H9 (cell line): Measurements from ENCODE around the gene SV2C. TPM values are rescaled to one million over a fixed set of nuclear protein-coding genes. Genes with fewer than 3 reads are reported as not detected.

Source experiments
- DNase-seq: peaks from one replicate; pipeline ENCODE4 v3.0.0-alpha.2; 2017
- H2AFZ ChIP-seq: one replicate; pipeline ENCODE4 v1.6.1; 2013; ENCODE audit warnings: mild to moderate bottlenecking, low read length, control low read depth, moderate library complexity
- H2AK5ac ChIP-seq: 2 replicates; pipeline ENCODE4 v1.6.1; 2013; ENCODE audit warnings: low read length, control low read depth, mixed read lengths; ENCODE audit not compliant: insufficient read length
- H2BK120ac ChIP-seq: one replicate; pipeline ENCODE4 v1.6.1; 2013; ENCODE audit warnings: low read depth, mild to moderate bottlenecking, low read length, control low read depth, inconsistent platforms; ENCODE audit not compliant: poor library complexity, severe bottlenecking
- H2BK12ac ChIP-seq: 2 replicates; pipeline ENCODE4 v1.6.1; 2013; ENCODE audit warnings: low read length, control low read depth, mixed read lengths, low read depth; ENCODE audit not compliant: insufficient read length
- H2BK15ac ChIP-seq: 2 replicates; pipeline ENCODE4 v1.6.1; 2013; ENCODE audit warnings: low read depth, low read length, control low read depth
- H2BK20ac ChIP-seq: one replicate; pipeline ENCODE4 v1.6.1; 2013; ENCODE audit warnings: low read depth, mild to moderate bottlenecking, low read length, control low read depth, inconsistent platforms; ENCODE audit not compliant: poor library complexity, severe bottlenecking
- H2BK5ac ChIP-seq: 2 replicates; pipeline ENCODE4 v1.6.1; 2013; ENCODE audit warnings: low read length, control low read depth, mixed read lengths; ENCODE audit not compliant: insufficient read length
- H3K14ac ChIP-seq: 2 replicates; pipeline ENCODE4 v1.6.1; 2013; ENCODE audit warnings: low read length, control low read depth; ENCODE audit not compliant: insufficient read depth
- H3K18ac ChIP-seq: 2 replicates; pipeline ENCODE4 v1.6.1; 2013; ENCODE audit warnings: low read depth, mild to moderate bottlenecking, mixed read lengths, low read length, control low read depth; ENCODE audit not compliant: insufficient read length
- H3K23ac ChIP-seq: 2 replicates; pipeline ENCODE4 v1.6.1; 2013; ENCODE audit warnings: low read length, control low read depth, mixed read lengths, low read depth; ENCODE audit not compliant: insufficient read length
- H3K23me2 ChIP-seq: 2 replicates; pipeline ENCODE4 v1.6.1; 2013; ENCODE audit warnings: low read depth, mild to moderate bottlenecking, mixed read lengths, low read length, control low read depth; ENCODE audit not compliant: insufficient read length, poor library complexity, severe bottlenecking
- H3K27ac ChIP-seq: 2 replicates; pipeline ENCODE4 v1.5.1; 2013; ENCODE audit warnings: low read length, control low read depth, mixed read lengths, low read depth; ENCODE audit not compliant: insufficient read length
- H3K27me3 ChIP-seq: 2 replicates; pipeline ENCODE4 v1.6.1; 2013; ENCODE audit warnings: low read length, control low read depth, inconsistent platforms; ENCODE audit not compliant: insufficient read depth
- H3K4ac ChIP-seq: 2 replicates; pipeline ENCODE4 v1.6.1; 2013; ENCODE audit warnings: low read depth, mild to moderate bottlenecking, control low read depth, inconsistent platforms, low read length, moderate library complexity
- H3K4me1 ChIP-seq: 2 replicates; pipeline ENCODE4 v1.6.1; 2013; ENCODE audit warnings: low read length, control low read depth, inconsistent platforms; ENCODE audit not compliant: insufficient read depth
- H3K4me2 ChIP-seq: 2 replicates; pipeline ENCODE4 v1.6.1; 2013; ENCODE audit warnings: low read length, control low read depth, mixed read lengths; ENCODE audit not compliant: insufficient read length, insufficient read depth
- H3K56ac ChIP-seq: 2 replicates; pipeline ENCODE4 v1.6.1; 2013; ENCODE audit warnings: low read depth, mild to moderate bottlenecking, mixed read lengths, low read length, control low read depth; ENCODE audit not compliant: insufficient read length
- H3K79me1 ChIP-seq: 2 replicates; pipeline ENCODE4 v1.6.1; 2013; ENCODE audit warnings: low read depth, mild to moderate bottlenecking, moderate library complexity, low read length, control low read depth, inconsistent platforms; ENCODE audit not compliant: insufficient read depth, poor library complexity, severe bottlenecking
- H3K79me2 ChIP-seq: 2 replicates; pipeline ENCODE4 v1.6.1; 2013; ENCODE audit warnings: low read length, control low read depth, inconsistent platforms; ENCODE audit not compliant: insufficient read depth
- H3K9ac ChIP-seq: 2 replicates; pipeline ENCODE4 v1.6.1; 2013; ENCODE audit warnings: low read length, control low read depth, mixed read lengths; ENCODE audit not compliant: insufficient read length; ENCODE audit errors: extremely low read depth
- H3K9me3 ChIP-seq: one replicate; pipeline ENCODE4 v1.6.1; 2013; ENCODE audit warnings: low read depth, low read length, inconsistent platforms; ENCODE audit not compliant: control insufficient read depth
- H3T11ph ChIP-seq: one replicate; pipeline ENCODE4 v1.6.1; 2013; ENCODE audit warnings: mild to moderate bottlenecking, low read length, control low read depth, inconsistent platforms
- H4K20me1 ChIP-seq: one replicate; pipeline ENCODE4 v1.6.1; 2013; ENCODE audit not compliant: control insufficient read depth, insufficient read length, insufficient read depth
- H4K5ac ChIP-seq: 2 replicates; pipeline ENCODE4 v1.6.1; 2013; ENCODE audit warnings: low read depth, mild to moderate bottlenecking, mixed read lengths, low read length, control low read depth; ENCODE audit not compliant: insufficient read length
- H4K8ac ChIP-seq: replicated peaks from 2 replicates; pipeline ENCODE4 v1.6.1; 2013; ENCODE audit warnings: low read length, control low read depth, mixed read lengths, low read depth; ENCODE audit not compliant: insufficient read length
- H4K91ac ChIP-seq: 2 replicates; pipeline ENCODE4 v1.6.1; 2013; ENCODE audit warnings: low read depth, mild to moderate bottlenecking, moderate library complexity, mixed read lengths, low read length, control low read depth; ENCODE audit not compliant: insufficient read length
- H3K27ac Mint-ChIP-seq, 3 experiments: 2 replicates in 2 of 3; 3 replicates in 1 of 3; pipeline ENCODE4 v1.8.0; 2020 to 2021; ENCODE audit warnings: mixed read lengths in 3 of 3, mild to moderate bottlenecking in 1 of 3, moderate library complexity in 1 of 3
- H3K27me3 Mint-ChIP-seq: 2 replicates; pipeline ENCODE4 v1.8.0; 2021; ENCODE audit warnings: low read depth, mild to moderate bottlenecking, moderate library complexity, mixed read lengths
- H3K36me3 Mint-ChIP-seq, 3 experiments: 2 replicates in 2 of 3; 3 replicates in 1 of 3; pipeline ENCODE4 v1.8.0; 2020 to 2021; ENCODE audit warnings: low read depth in 3 of 3, mixed read lengths in 3 of 3; ENCODE audit not compliant: insufficient read depth in 1 of 3
- H3K4me1 Mint-ChIP-seq, 2 experiments: 2 replicates each; pipeline ENCODE4 v1.8.0; 2020; ENCODE audit warnings: mixed read lengths in 2 of 2
- H3K4me3 Mint-ChIP-seq, 2 experiments: 2 replicates in 1 of 2; 3 replicates in 1 of 2; pipeline ENCODE4 v1.8.0; 2020 to 2021; ENCODE audit warnings: mild to moderate bottlenecking in 2 of 2, mixed read lengths in 2 of 2, moderate library complexity in 1 of 2
- H3K9me3 Mint-ChIP-seq, 2 experiments: 2 replicates in 1 of 2; 3 replicates in 1 of 2; pipeline ENCODE4 v1.8.0; 2020; ENCODE audit warnings: mild to moderate bottlenecking in 2 of 2, mixed read lengths in 2 of 2, moderate library complexity in 1 of 2
- CTCF ChIP-seq: fragments of 200-600 bp; sonication (generic); conservative IDR thresholded peaks from 3 replicates; pipeline ENCODE4 v1.8.0; 2021; ENCODE audit warnings: antibody characterized with exemption, mild to moderate bottlenecking
- WGBS: extraction: QIAGEN DNeasy Blood & Tissue Kit; methylation state at CpG from one replicate; pipeline ENCODE4 v1.1.7; 2013; ENCODE audit warnings: missing lambda C conversion rate, low lambda C conversion rate, mixed read lengths; ENCODE audit not compliant: insufficient read length; ENCODE audit errors: extremely low coverage; 5-methylcytosine and 5-hydroxymethylcytosine counted together
- total RNA-seq: library from RNA; stranded (reverse); gene quantifications from 2 replicates; pipeline ENCODE4 v1.2.1, GENCODE V29; 2021

Gene SV2C
- total RNA-seq, 1 experiment from 2014 or later, result 0.09 TPM

- no CpG with 5 or more reads among the region's 25 CpGs for WGBS
- H3K27ac ChIP-seq, result no peak overlapping the region
- peaks cover 3% of the 10 kb centered on the region for H3K79me1 ChIP-seq
- Mint-ChIP-seq H3K36me3 (no peaks in the 10 kb centered on the region; a peak in 1 of 7 replicates), H3K9me3 (no peaks in the 10 kb centered on the region), H3K4me3 (peak overlapping the region; percentile 91 to 96), H3K27ac (peak overlapping the region in 2 of 3 experiments; percentile 93 to 97; a peak in 5 of 7 replicates), H3K27me3 (peaks cover 15% of the 10 kb centered on the region), H3K4me1 (peaks cover 29% of the 10 kb centered on the region in 2 experiments)
- H3K23ac ChIP-seq, result no peak overlapping the region
- peaks cover 15% of the 10 kb centered on the region; the same call in 1 of the 2 replicates for H3K79me2 ChIP-seq
- H3K4me2 ChIP-seq, result peak overlapping the region; percentile 56
- H2AK5ac ChIP-seq, result no peak overlapping the region
- H3K4ac ChIP-seq, result no peak overlapping the region
- peak overlapping the region; percentile 5 for H3K9ac ChIP-seq
- peaks cover 7% of the 10 kb centered on the region for H3K23me2 ChIP-seq
- H4K20me1 ChIP-seq, result no peaks in the 10 kb centered on the region
- H3K56ac ChIP-seq, result no peak overlapping the region
- H3K14ac ChIP-seq, result no peak overlapping the region
- H3K4me1 ChIP-seq, result peaks cover 11% of the 10 kb centered on the region; the same call in 1 of the 2 replicates
- H3T11ph ChIP-seq, result no peak overlapping the region
- H4K5ac ChIP-seq, result no peak overlapping the region
- H3K9me3 ChIP-seq, result no peaks in the 10 kb centered on the region
- H4K91ac ChIP-seq, result no peak overlapping the region
- H4K8ac ChIP-seq, result no peak overlapping the region
- no peak for TF ChIP-seq CTCF
- DNase-seq, result peak; percentile 78
- H2BK20ac ChIP-seq, result no peak overlapping the region
- H2BK120ac ChIP-seq, result no peak overlapping the region
- H2BK15ac ChIP-seq, result no peak overlapping the region
- H2BK5ac ChIP-seq, result no peak overlapping the region
- peak overlapping the region; percentile 3 for H2AFZ ChIP-seq
- peak overlapping the region; percentile 7 for H3K18ac ChIP-seq
- H2BK12ac ChIP-seq, result no peak overlapping the region
- no peaks in the 10 kb centered on the region for H3K27me3 ChIP-seq
These were observed 319.2 kb downstream of the SV2C start for GRCh38 chr5:76402251-76402885.
